ENCODE data around the gene AFAP1L2. TPM values are rescaled to one million over a fixed set of nuclear protein-coding genes. Genes with fewer than 3 reads are reported as not detected.

Gene AFAP1L2
- total RNA-seq, 2 experiments from 2014 or later: 2.3 to 8.6 TPM

DNA sequence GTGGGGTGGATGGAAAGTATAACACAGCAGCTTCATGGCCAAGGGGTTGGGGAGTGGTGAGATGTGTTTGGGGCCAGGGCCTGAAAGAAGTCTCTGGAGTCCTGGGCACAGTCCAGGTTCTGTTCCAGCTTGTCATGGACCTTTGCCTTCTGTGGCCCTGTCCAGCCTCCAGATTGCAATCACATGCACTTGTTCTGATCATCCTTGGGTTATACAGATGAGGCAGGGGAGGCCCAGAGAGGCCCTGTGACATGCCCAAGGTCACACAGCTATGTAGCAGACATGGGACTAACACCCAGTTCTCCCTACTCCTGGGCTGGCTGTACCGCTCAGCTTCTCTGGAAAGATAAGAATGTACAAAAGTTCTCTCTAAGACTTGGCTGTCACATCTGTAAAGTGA lies 153.6 kb downstream of the AFAP1L2 start:
- Histone ChIP-seq H3K79me2 (ENCODE audit: insufficient read depth, low read depth, low read length) (no peaks in the 10 kb centered on the region), H3K4me3 (ENCODE audit: low read depth, low read length, poor library complexity, severe bottlenecking) (no peak overlapping the region), H3K4me1 (ENCODE audit: insufficient read depth, low read length, poor library complexity, severe bottlenecking) (no peaks in the 10 kb centered on the region), H2AFZ (ENCODE audit: low read length) (no peak overlapping the region), H3K9me2 (ENCODE audit: insufficient read depth, low read length) (no peaks in the 10 kb centered on the region), H3K27ac (ENCODE audit: low read depth, low read length, poor library complexity, severe bottlenecking) (no peak overlapping the region), H4K20me1 (ENCODE audit: insufficient read depth, low read length) (no peaks in the 10 kb centered on the region), H3K9me3 (ENCODE audit: low read length) (no peaks in the 10 kb centered on the region), H3K36me3 (ENCODE audit: insufficient read depth, low read length) (no peaks in the 10 kb centered on the region), H3K4me2 (ENCODE audit: low read length) (no peak overlapping the region)
- intact Hi-C loops (cut with micrococcal nuclease; ENCODE audit: unreplicated experiment): no loop called here
- ChIA-PET POLR2A (interaction anchor here (0.5 kb wide), 1 partner anchor 301 kb away, joined by 8 read pairs; no protein-coding TSS in a partner anchor), CTCF (ENCODE audit: unreplicated experiment) (interaction anchor here (1.0 kb wide), 1 partner anchor 53 kb away, joined by 3 read pairs; no protein-coding TSS in a partner anchor)
- TF ChIP-seq, protein P1, sequence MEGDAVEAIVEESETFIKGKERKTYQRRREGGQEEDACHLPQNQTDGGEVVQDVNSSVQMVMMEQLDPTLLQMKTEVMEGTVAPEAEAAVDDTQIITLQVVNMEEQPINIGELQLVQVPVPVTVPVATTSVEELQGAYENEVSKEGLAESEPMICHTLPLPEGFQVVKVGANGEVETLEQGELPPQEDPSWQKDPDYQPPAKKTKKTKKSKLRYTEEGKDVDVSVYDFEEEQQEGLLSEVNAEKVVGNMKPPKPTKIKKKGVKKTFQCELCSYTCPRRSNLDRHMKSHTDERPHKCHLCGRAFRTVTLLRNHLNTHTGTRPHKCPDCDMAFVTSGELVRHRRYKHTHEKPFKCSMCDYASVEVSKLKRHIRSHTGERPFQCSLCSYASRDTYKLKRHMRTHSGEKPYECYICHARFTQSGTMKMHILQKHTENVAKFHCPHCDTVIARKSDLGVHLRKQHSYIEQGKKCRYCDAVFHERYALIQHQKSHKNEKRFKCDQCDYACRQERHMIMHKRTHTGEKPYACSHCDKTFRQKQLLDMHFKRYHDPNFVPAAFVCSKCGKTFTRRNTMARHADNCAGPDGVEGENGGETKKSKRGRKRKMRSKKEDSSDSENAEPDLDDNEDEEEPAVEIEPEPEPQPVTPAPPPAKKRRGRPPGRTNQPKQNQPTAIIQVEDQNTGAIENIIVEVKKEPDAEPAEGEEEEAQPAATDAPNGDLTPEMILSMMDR (conservative IDR thresholded peaks at IDR 0.05; ENCODE audit: low read length): no peak
- no peak for TF ChIP-seq EZH2phosphoT487 (IDR thresholded peaks at IDR 0.05; ENCODE audit: borderline replicate concordance, low read depth, low read length)
- no peak for DNase-seq (ENCODE audit: low spot score)
- no TSS peak for BruUV-seq (replicated peaks)

DNA sequence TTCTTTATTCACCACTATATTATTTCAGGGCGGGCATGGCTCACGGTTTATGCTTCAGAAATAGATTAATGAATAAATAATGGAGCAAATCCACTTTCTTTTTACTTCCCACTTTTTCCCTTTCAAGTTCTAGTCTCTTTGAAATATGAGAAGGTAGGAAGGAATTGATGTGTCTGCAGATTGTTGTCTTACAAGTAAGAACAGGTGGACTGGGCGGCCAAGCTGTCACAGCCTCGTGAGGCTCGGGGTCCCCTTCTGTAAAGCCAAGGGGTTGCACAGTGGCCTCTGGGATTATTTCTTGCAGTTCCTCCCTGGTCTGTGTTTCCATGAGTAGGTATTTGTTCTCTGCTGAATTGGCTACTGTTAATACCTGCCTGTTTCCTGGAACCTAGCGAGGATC lies 154.1 kb downstream of the AFAP1L2 start:
- ChIA-PET POLR2A (interaction anchor here (0.5 kb wide), 1 partner anchor 302 kb away, joined by 8 read pairs; no protein-coding TSS in a partner anchor), CTCF (ENCODE audit: unreplicated experiment) (interaction anchor here (1.0 kb wide), 1 partner anchor 54 kb away, joined by 3 read pairs; no protein-coding TSS in a partner anchor)
- H3K4me3 ChIP-seq (ENCODE audit: low read depth, low read length, poor library complexity, severe bottlenecking): no peak overlapping the region
- TF ChIP-seq EZH2phosphoT487 (IDR thresholded peaks at IDR 0.05; ENCODE audit: borderline replicate concordance, low read depth, low read length): no peak
- TF ChIP-seq, protein P1 (conservative IDR thresholded peaks at IDR 0.05; ENCODE audit: low read length): no peak
- no peaks in the 10 kb centered on the region for H4K20me1 ChIP-seq (ENCODE audit: insufficient read depth, low read length)
- no peak for DNase-seq (ENCODE audit: low spot score)
- no peak overlapping the region for H3K4me2 ChIP-seq (ENCODE audit: low read length)
- intact Hi-C loops (cut with micrococcal nuclease; ENCODE audit: unreplicated experiment): no loop called here
- BruUV-seq (replicated peaks): no TSS peak
- H3K79me2 ChIP-seq (ENCODE audit: insufficient read depth, low read depth, low read length): no peaks in the 10 kb centered on the region
- no peaks in the 10 kb centered on the region for H3K36me3 ChIP-seq (ENCODE audit: insufficient read depth, low read length)
- no peak overlapping the region for H2AFZ ChIP-seq (ENCODE audit: low read length)
- H3K4me1 ChIP-seq (ENCODE audit: insufficient read depth, low read length, poor library complexity, severe bottlenecking): no peaks in the 10 kb centered on the region
- H3K27ac ChIP-seq (ENCODE audit: low read depth, low read length, poor library complexity, severe bottlenecking): no peak overlapping the region
- H3K9me3 ChIP-seq (ENCODE audit: low read length): no peaks in the 10 kb centered on the region
- H3K9me2 ChIP-seq (ENCODE audit: insufficient read depth, low read length): no peaks in the 10 kb centered on the region

DNA sequence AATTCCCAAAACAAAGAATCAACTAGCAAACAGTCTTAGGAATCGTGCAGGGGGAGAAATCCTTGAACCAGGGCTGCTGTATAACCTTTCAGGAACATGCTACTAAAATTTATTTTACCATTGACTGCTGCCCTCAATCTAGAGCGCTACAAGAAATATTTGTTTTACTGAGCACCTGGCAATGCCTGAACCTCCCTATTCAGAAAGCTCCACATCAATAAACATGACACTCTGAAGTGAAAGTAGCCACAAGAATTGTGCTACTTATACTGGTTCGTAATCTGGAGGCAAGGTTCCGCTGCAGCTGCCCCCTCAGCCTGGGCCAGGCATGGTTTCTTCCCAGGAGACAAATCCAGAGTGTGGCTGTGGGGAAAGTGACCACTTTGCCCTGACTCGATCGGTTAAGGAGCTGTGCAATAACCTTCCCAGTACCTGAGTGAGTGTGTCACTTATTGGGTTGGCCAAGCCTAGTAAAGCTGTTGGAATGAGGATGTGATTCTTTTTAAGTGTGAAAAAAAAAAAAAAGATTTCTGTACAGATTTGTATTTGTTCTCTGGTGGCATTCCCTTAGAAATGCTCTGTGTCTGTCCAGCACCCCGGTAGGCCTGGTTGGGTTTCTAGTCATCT lies 157.5 kb downstream of the AFAP1L2 start:
- Histone ChIP-seq H3K9me2 (ENCODE audit: insufficient read depth, low read length) (no peaks in the 10 kb centered on the region), H4K20me1 (ENCODE audit: insufficient read depth, low read length) (no peaks in the 10 kb centered on the region), H2AFZ (ENCODE audit: low read length) (no peak overlapping the region), H3K4me3 (ENCODE audit: low read depth, low read length, poor library complexity, severe bottlenecking) (no peak overlapping the region), H3K4me2 (ENCODE audit: low read length) (no peak overlapping the region), H3K79me2 (ENCODE audit: insufficient read depth, low read depth, low read length) (no peaks in the 10 kb centered on the region), H3K36me3 (ENCODE audit: insufficient read depth, low read length) (no peaks in the 10 kb centered on the region), H3K9me3 (ENCODE audit: low read length) (no peaks in the 10 kb centered on the region), H3K4me1 (ENCODE audit: insufficient read depth, low read length, poor library complexity, severe bottlenecking) (no peaks in the 10 kb centered on the region), H3K27ac (ENCODE audit: low read depth, low read length, poor library complexity, severe bottlenecking) (no peak overlapping the region)
- BruUV-seq (replicated peaks): no TSS peak
- no peak for TF ChIP-seq EZH2phosphoT487 (IDR thresholded peaks at IDR 0.05; ENCODE audit: borderline replicate concordance, low read depth, low read length)
- TF ChIP-seq, protein P1 (conservative IDR thresholded peaks at IDR 0.05; ENCODE audit: low read length): no peak
- CTCF ChIA-PET (ENCODE audit: unreplicated experiment): no interaction called here
- no peak for DNase-seq (ENCODE audit: low spot score)
- POLR2A ChIA-PET: interaction anchor here (0.7 to 1.2 kb wide), 2 partner anchors 55 to 68 kb away, joined by 4 to 5 read pairs; no protein-coding TSS in a partner anchor
- intact Hi-C loops (cut with micrococcal nuclease; ENCODE audit: unreplicated experiment): no loop called here
